CD14-positive monocyte (primary cell): ENCODE measurements around the gene IL12B. TPM values are rescaled to one million over a fixed set of nuclear protein-coding genes. Genes with fewer than 3 reads are reported as not detected.

ENCODE experiments used
- DNase-seq, 3 donors: peaks; one replicate each; pipeline ENCODE4 v3.0.0-alpha.2; 2011 to 2022
- H2AFZ ChIP-seq: 2 replicates; pipeline ENCODE4 v1.6.0; 2012; ENCODE audit warnings: mild to moderate bottlenecking, low read depth, low read length, inconsistent platforms; ENCODE audit not compliant: insufficient read depth, poor library complexity, severe bottlenecking
- H3K27ac ChIP-seq, 2 donors: 1 replicate in 1 of 2; 2 replicates in 1 of 2; pipeline ENCODE4 v1.5.1; 2012 to 2013; ENCODE audit warnings: low read length in 2 of 2, control low read depth in 1 of 2, inconsistent platforms in 1 of 2, low read depth in 1 of 2, mild to moderate bottlenecking in 1 of 2
- H3K27me3 ChIP-seq, 2 donors: one replicate each; pipeline versions ENCODE4 v1.6.0 to v1.6.1; 2011 to 2013; ENCODE audit warnings: low read length in 2 of 2; ENCODE audit not compliant: control insufficient read depth in 2 of 2, insufficient read depth in 2 of 2
- H3K36me3 ChIP-seq, 2 donors: replicated peaks in 1 of 2; 1 replicate in 1 of 2; 2 replicates in 1 of 2; pipeline versions ENCODE4 v1.5.1 to v1.6.1; 2012 to 2013; ENCODE audit warnings: low read length in 2 of 2, control low read depth in 1 of 2, inconsistent platforms in 1 of 2, mild to moderate bottlenecking in 1 of 2; ENCODE audit not compliant: insufficient read depth in 2 of 2, control insufficient read depth in 1 of 2
- H3K4me1 ChIP-seq, 2 donors: 1 replicate in 1 of 2; 2 replicates in 1 of 2; pipeline versions ENCODE4 v1.5.1 to v1.6.1; 2012 to 2013; ENCODE audit warnings: low read length in 2 of 2, control low read depth in 1 of 2, inconsistent platforms in 1 of 2, mild to moderate bottlenecking in 1 of 2, moderate library complexity in 1 of 2; ENCODE audit not compliant: insufficient read depth in 2 of 2, control insufficient read depth in 1 of 2
- H3K4me2 ChIP-seq: replicated peaks from 2 replicates; pipeline ENCODE3; 2012; ENCODE audit warnings: low read length, moderate library complexity, mild to moderate bottlenecking; ENCODE audit not compliant: poor library complexity, severe bottlenecking; ENCODE audit errors: extremely low read depth
- H3K4me3 ChIP-seq, 3 experiments: fragments of 200-600 bp in 1 of 3; sonication (generic) in 1 of 3; replicated peaks in 1 of 3; 1 replicate in 2 of 3; 2 replicates in 1 of 3; pipeline ENCODE4 v1.5.1; 2011 to 2013; ENCODE audit warnings: low read length in 3 of 3, mild to moderate bottlenecking in 3 of 3, control low read depth in 2 of 3, low read depth in 2 of 3, inconsistent platforms in 1 of 3, moderate library complexity in 1 of 3
- H3K79me2 ChIP-seq: 2 replicates; pipeline ENCODE4 v1.6.0; 2012; ENCODE audit warnings: mild to moderate bottlenecking, control low read depth, inconsistent platforms, low read length, moderate library complexity; ENCODE audit not compliant: insufficient read depth
- H3K9ac ChIP-seq: 2 replicates; pipeline ENCODE4 v1.6.0; 2017; ENCODE audit warnings: low read length, mild to moderate bottlenecking; ENCODE audit not compliant: insufficient read depth, poor library complexity, severe bottlenecking
- H3K9me3 ChIP-seq, 2 donors: replicated peaks in 1 of 2; 1 replicate in 1 of 2; 2 replicates in 1 of 2; pipeline versions ENCODE4 v1.5.1 to v1.6.1; 2012 to 2013; ENCODE audit warnings: low read length in 2 of 2, control low read depth in 1 of 2; ENCODE audit not compliant: control insufficient read depth in 1 of 2, insufficient read depth in 1 of 2
- H4K20me1 ChIP-seq: 2 replicates; pipeline ENCODE4 v1.6.0; 2012; ENCODE audit warnings: mild to moderate bottlenecking, low read length, control low read depth, moderate library complexity; ENCODE audit not compliant: insufficient read depth
- H3K27ac Mint-ChIP-seq, 7 donors: one replicate each; pipeline ENCODE4 v1.8.0; 2020; ENCODE audit warnings: mild to moderate bottlenecking in 7 of 7, mixed read lengths in 7 of 7, moderate library complexity in 6 of 7, inconsistent platforms in 2 of 7
- H3K27me3 Mint-ChIP-seq, 3 donors: one replicate each; pipeline ENCODE4 v1.8.0; 2021 to 2022; ENCODE audit warnings: low read depth in 3 of 3, mild to moderate bottlenecking in 3 of 3, mixed read lengths in 3 of 3, moderate library complexity in 3 of 3, inconsistent platforms in 1 of 3
- H3K36me3 Mint-ChIP-seq, 2 donors: one replicate each; pipeline ENCODE4 v1.8.0; 2020; ENCODE audit warnings: mixed read lengths in 2 of 2, inconsistent platforms in 1 of 2, mild to moderate bottlenecking in 1 of 2
- H3K4me1 Mint-ChIP-seq: one replicate; pipeline ENCODE4 v1.8.0; 2020; ENCODE audit warnings: mild to moderate bottlenecking, mixed read lengths
- H3K4me3 Mint-ChIP-seq, 2 donors: one replicate each; pipeline ENCODE4 v1.8.0; 2020; ENCODE audit warnings: mild to moderate bottlenecking in 2 of 2, mixed read lengths in 2 of 2, moderate library complexity in 1 of 2
- H3K9me3 Mint-ChIP-seq, 7 donors: one replicate each; pipeline ENCODE4 v1.8.0; 2020 to 2022; ENCODE audit warnings: mixed read lengths in 7 of 7, mild to moderate bottlenecking in 6 of 7, moderate library complexity in 6 of 7, inconsistent platforms in 2 of 7
- CTCF ChIP-seq: fragments of 200-600 bp; IDR thresholded peaks from one replicate; pipeline ENCODE4 v1.8.0; 2022; ENCODE audit warnings: antibody characterized with exemption, mild to moderate bottlenecking
- WGBS: methylation state at CpG from one replicate; pipeline ENCODE4 v1.1.5; 2013; ENCODE audit warnings: missing lambda C conversion rate; ENCODE audit not compliant: insufficient coverage; 5-methylcytosine and 5-hydroxymethylcytosine counted together
- intact Hi-C, 2 donors: fragments of 100-400 bp; cut with micrococcal nuclease; formaldehyde crosslinking; loops; one replicate each; pipeline versions ENCODE4 v1.15.0 to v1.15.1; 2023
- polyA plus RNA-seq, 3 donors: library from polyadenylated mRNA; depleted of rRNA in 1 of 3; unstranded in 2 of 3; stranded (reverse) in 1 of 3; fragments of 300-500 nt in 2 of 3; fragments of >200 nt in 1 of 3; fragmentation: Illumina TruSeq in 2 of 3; gene quantifications; 1 replicate in 2 of 3; 2 replicates in 1 of 3; pipeline ENCODE4 v1.2.3, GENCODE V29; 2012 to 2021

IL12B gene
- polyA plus RNA-seq, 3 donors = not detected

GRCh38 chr5:159311063-159311462, 19.2 kb downstream of the IL12B start:
- intact Hi-C loops = loop anchor here in 1 of 2 donors (10.0 kb wide), 1 partner anchor 156 kb away; no protein-coding TSS in a partner anchor
- Histone ChIP-seq H2AFZ (no peak overlapping the region), H4K20me1 (no peaks in the 10 kb centered on the region), H3K9me3 (no peaks in the 10 kb centered on the region), H3K4me1 (peaks cover 7% of the 10 kb centered on the region in 2 donors), H3K9ac (no peak overlapping the region), H3K79me2 (no peaks in the 10 kb centered on the region), H3K27ac (no peak overlapping the region), H3K27me3 (peaks cover 9 to 22% of the 10 kb centered on the region in 2 donors), H3K36me3 (no peaks in the 10 kb centered on the region), H3K4me2 (peak overlapping the region; percentile 51), H3K4me3 (peak overlapping the region in 1 of 3 experiments; percentile 38)
- Mint-ChIP-seq H3K4me3 (peak overlapping the region in 1 of 2 donors; percentile 71), H3K9me3 (no peaks in the 10 kb centered on the region), H3K36me3 (no peaks in the 10 kb centered on the region), H3K4me1 (peaks cover 9% of the 10 kb centered on the region), H3K27me3 (peaks cover 17 to 23% (median 22%) of the 10 kb centered on the region in 3 donors), H3K27ac (no peak overlapping the region)
- WGBS = 80% methylated on average over 6 of the region's 7 CpGs
- TF ChIP-seq CTCF = no peak
- no peak for DNase-seq

- no peaks in the 10 kb centered on the region for H3K36me3 ChIP-seq
- 3% methylated on average over 25 of the region's 26 CpGs for WGBS
- H3K9me3 Mint-ChIP-seq = no peaks in the 10 kb centered on the region
- peak overlapping the region; percentile 41 for H2AFZ ChIP-seq
- H3K4me1 ChIP-seq = peaks cover 7% of the 10 kb centered on the region in 2 donors
- H3K9ac ChIP-seq = no peak overlapping the region
- no peaks in the 10 kb centered on the region for H3K79me2 ChIP-seq
- H3K4me3 ChIP-seq = peak overlapping the region in 1 of 3 experiments; percentile 38
- H3K27ac ChIP-seq = no peak overlapping the region
- H3K27ac Mint-ChIP-seq = no peak overlapping the region
- no peaks in the 10 kb centered on the region for H3K9me3 ChIP-seq
- intact Hi-C loops = loop anchor here in 1 of 2 donors (10.0 kb wide), 1 partner anchor 156 kb away; no protein-coding TSS in a partner anchor
- H3K4me2 ChIP-seq = peak overlapping the region; percentile 51
- H4K20me1 ChIP-seq = no peaks in the 10 kb centered on the region
- H3K4me1 Mint-ChIP-seq = peaks cover 9% of the 10 kb centered on the region
- no peaks in the 10 kb centered on the region for H3K36me3 Mint-ChIP-seq
- TF ChIP-seq CTCF = no peak
- no peak for DNase-seq
- H3K4me3 Mint-ChIP-seq = peak overlapping the region in 1 of 2 donors; percentile 71
- H3K27me3 Mint-ChIP-seq = peaks cover 17 to 23% (median 22%) of the 10 kb centered on the region in 3 donors
- H3K27me3 ChIP-seq = peaks cover 9 to 22% of the 10 kb centered on the region in 2 donors
Observed at GRCh38 chr5:159310511-159310910, 19.8 kb downstream of the IL12B start.
